B cell (primary cell): ENCODE measurements around the gene GNG7.

Experiments
- CTCF ChIP-seq: fragments of 200-600 bp; IDR thresholded peaks from one replicate; pipeline ENCODE4 v1.8.0; 2022; ENCODE audit warnings: antibody characterized with exemption, mild to moderate bottlenecking
- EZH2 ChIP-seq: IDR thresholded peaks from 2 replicates; pipeline ENCODE4 v1.6.1; 2012; ENCODE audit warnings: borderline replicate concordance, low read depth, mild to moderate bottlenecking, moderate library complexity, low read length; ENCODE audit not compliant: insufficient read depth, poor library complexity, severe bottlenecking

- TF ChIP-seq CTCF (no peak), EZH2 (no peak)
These were observed 24.3 kb downstream of the GNG7 start for GRCh38 chr19:2678044-2678671.
